Colonic mucosa (tissue), 4 donors: ENCODE measurements around the gene PIK3R1. TPM values are rescaled to one million over a fixed set of nuclear protein-coding genes. Genes with fewer than 3 reads are reported as not detected.

Experiments
- DNase-seq: peaks from one replicate; pipeline ENCODE4 v3.0.0-alpha.2; 2020
- H3K27ac ChIP-seq: fragments of 200-600 bp; one replicate; pipeline ENCODE4 v1.8.0; 2021
- H3K27me3 ChIP-seq: fragments of 200-600 bp; one replicate; pipeline ENCODE4 v1.8.0; 2021
- H3K36me3 ChIP-seq: fragments of 200-600 bp; one replicate; pipeline ENCODE4 v1.8.0; 2021
- H3K4me1 ChIP-seq: fragments of 200-600 bp; one replicate; pipeline ENCODE4 v1.8.0; 2021; ENCODE audit warnings: mild to moderate bottlenecking
- H3K4me3 ChIP-seq: fragments of 200-600 bp; one replicate; pipeline ENCODE4 v1.8.0; 2021
- H3K9ac ChIP-seq, 2 donors: one replicate each; pipeline ENCODE4 v1.7.0; 2013; ENCODE audit warnings: control low read depth in 2 of 2, low read depth in 2 of 2, low read length in 2 of 2
- H3K9me3 ChIP-seq: fragments of 200-600 bp; one replicate; pipeline ENCODE4 v1.8.0; 2021
- CTCF ChIP-seq: fragments of 200-600 bp; IDR thresholded peaks from one replicate; pipeline ENCODE4 v1.8.0; 2022; ENCODE audit warnings: antibody characterized with exemption, mild to moderate bottlenecking
- intact Hi-C: fragments of 100-400 bp; cut with DNase I; formaldehyde crosslinking; loops from one replicate; pipeline ENCODE4 v1.14.1; 2022
- total RNA-seq, 2 donors: library from RNA; stranded (reverse); fragmentation: NEBNext Ultra II Directional in 1 of 2; extraction: Animal tissue kit (Norgen Biotek cat#: 25700) in 1 of 2; gene quantifications; one replicate each; pipeline ENCODE4 v1.2.1, GENCODE V29; 2021
- donor health status: healthy.
- donor health status: DM: no; HTN: no; CAD: no.
- donor health status: DM: no; HTN: no; CAD: no.

Gene PIK3R1
- total RNA-seq, 2 donors from 2014 or later, result 42.9 to 58.1 TPM

- no peaks in the 10 kb centered on the region for H3K27me3 ChIP-seq
- peaks cover 4% of the 10 kb centered on the region for H3K36me3 ChIP-seq
- no peak overlapping the region for H3K4me3 ChIP-seq
- no peak overlapping the region for H3K27ac ChIP-seq
- TF ChIP-seq CTCF, result no peak
- H3K9ac ChIP-seq, result no peak overlapping the region
- no peaks in the 10 kb centered on the region for H3K9me3 ChIP-seq
- H3K4me1 ChIP-seq, result no peaks in the 10 kb centered on the region
- intact Hi-C loops, result no loop called here
- no peak for DNase-seq
Measured at GRCh38 chr5:68303038-68303738, 87.6 kb downstream of the PIK3R1 start.

DNA sequence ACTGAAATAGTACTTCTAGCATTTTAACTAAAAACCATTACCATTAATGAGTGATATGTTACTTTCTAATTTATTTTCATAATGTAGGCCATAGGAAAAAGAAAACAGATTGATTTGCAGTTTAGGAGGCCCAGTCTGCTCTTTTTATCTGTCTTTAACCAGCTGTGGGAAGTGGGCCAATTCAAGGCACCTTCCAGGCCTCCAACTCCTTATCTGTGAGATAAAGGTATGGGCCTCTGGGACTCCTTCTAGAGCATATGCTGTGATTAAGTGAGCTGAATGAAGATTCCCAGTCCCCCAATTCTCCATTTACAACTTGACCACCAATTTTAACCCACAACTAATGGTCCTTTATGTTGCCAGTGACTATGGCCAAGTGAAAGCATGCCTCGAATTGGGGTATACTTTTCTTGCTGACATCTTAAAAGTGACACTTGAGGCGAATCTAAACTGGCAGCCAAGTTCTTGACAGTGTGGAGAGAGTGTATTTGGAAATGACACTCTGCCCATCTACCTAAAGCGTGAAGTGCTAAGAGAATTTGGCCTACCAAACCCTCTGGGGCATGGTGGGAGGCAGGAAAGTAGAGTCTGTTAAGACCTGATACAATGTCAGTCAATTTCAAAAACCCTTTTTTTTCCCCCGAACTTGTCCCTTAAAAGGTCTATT lies 88.3 kb downstream of the PIK3R1 start:
- no peaks in the 10 kb centered on the region for H3K36me3 ChIP-seq
- no peak for DNase-seq
- H3K9me3 ChIP-seq, result no peaks in the 10 kb centered on the region
- H3K4me1 ChIP-seq, result no peaks in the 10 kb centered on the region
- no peaks in the 10 kb centered on the region for H3K27me3 ChIP-seq
- no peak overlapping the region for H3K27ac ChIP-seq
- TF ChIP-seq CTCF, result no peak
- intact Hi-C loops, result no loop called here
- no peak overlapping the region for H3K9ac ChIP-seq
- no peak overlapping the region for H3K4me3 ChIP-seq

- intact Hi-C loops, result no loop called here
- no peak overlapping the region for H3K27ac ChIP-seq
Measured at GRCh38 chr5:68304421-68305052, 89.0 kb downstream of the PIK3R1 start.

GRCh38 chr5:68305223-68305870 lies 89.8 kb downstream of the PIK3R1 start:
- H3K9me3 ChIP-seq, result no peaks in the 10 kb centered on the region
- H3K4me1 ChIP-seq, result no peaks in the 10 kb centered on the region
- no peaks in the 10 kb centered on the region for H3K27me3 ChIP-seq
- no peak overlapping the region for H3K27ac ChIP-seq
- no peak overlapping the region for H3K9ac ChIP-seq
- no peak overlapping the region for H3K4me3 ChIP-seq
- no peak for DNase-seq
- intact Hi-C loops, result no loop called here
- H3K36me3 ChIP-seq, result no peaks in the 10 kb centered on the region
- no peak for TF ChIP-seq CTCF

More at GRCh38 chr5:68304421-68305052, 89.0 kb downstream of the PIK3R1 start:
- H3K9me3 ChIP-seq, result no peaks in the 10 kb centered on the region
- H3K4me3 ChIP-seq, result no peak overlapping the region
- DNase-seq, result no peak
- no peak for TF ChIP-seq CTCF
- H3K36me3 ChIP-seq, result no peaks in the 10 kb centered on the region
- no peaks in the 10 kb centered on the region for H3K27me3 ChIP-seq
- no peaks in the 10 kb centered on the region for H3K4me1 ChIP-seq
- H3K9ac ChIP-seq, result no peak overlapping the region

DNA sequence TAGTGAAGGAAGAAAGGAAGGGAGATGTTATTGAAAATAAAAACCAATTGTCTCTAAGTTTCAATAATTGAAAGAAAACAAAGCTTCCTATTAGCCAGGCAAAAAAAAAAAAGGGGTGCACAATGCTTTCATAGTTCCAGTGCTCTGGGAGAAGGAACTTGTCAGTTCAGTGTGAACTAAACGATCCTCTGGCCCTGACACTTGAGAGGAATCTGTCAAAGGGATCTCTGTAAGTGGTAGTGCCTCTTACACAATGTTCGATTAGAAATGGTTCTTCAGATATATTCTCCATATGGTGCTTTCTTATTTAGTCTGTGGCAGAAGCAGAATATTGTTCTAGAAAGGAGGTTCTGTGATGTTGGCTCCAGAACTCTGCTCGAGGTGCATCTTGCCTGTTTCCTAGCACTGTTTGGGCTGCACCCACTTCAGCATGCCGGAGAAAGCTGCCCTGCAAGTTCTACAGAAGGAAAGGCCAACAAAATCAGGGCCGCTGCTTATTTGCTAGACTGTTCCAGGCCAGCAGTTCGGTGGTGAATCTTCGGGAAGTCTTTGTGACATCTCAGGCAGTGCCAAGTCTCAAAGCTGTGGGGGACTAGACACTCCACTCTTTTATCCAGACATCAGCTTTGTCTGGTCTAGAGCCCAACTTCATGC lies 90.9 kb downstream of the PIK3R1 start:
- Histone ChIP-seq H3K4me3 (no peak overlapping the region), H3K27ac (no peak overlapping the region)
- no peak for DNase-seq

More for the DNA sequence above, 90.9 kb downstream of the PIK3R1 start:
- intact Hi-C loops, result no loop called here
- no peak for TF ChIP-seq CTCF
- no peak overlapping the region for H3K9ac ChIP-seq
- H3K36me3 ChIP-seq, result no peaks in the 10 kb centered on the region
- H3K4me1 ChIP-seq, result no peaks in the 10 kb centered on the region
- no peaks in the 10 kb centered on the region for H3K27me3 ChIP-seq
- no peaks in the 10 kb centered on the region for H3K9me3 ChIP-seq
